Ishikawa (cell line): Measurements from ENCODE around the gene ZNF677.

ENCODE experiments used
- CEBPB ChIP-seq: IDR thresholded peaks from 2 replicates; pipeline ENCODE4 v1.6.1; 2012
- CREB1 ChIP-seq: IDR thresholded peaks from 2 replicates; pipeline ENCODE4 v1.6.1; 2012; ENCODE audit warnings: low read depth
- EGR1 ChIP-seq: IDR thresholded peaks from 2 replicates; pipeline ENCODE4 v1.6.1; 2012
- EP300 ChIP-seq: IDR thresholded peaks from 2 replicates; pipeline ENCODE4 v1.6.1; 2012; ENCODE audit warnings: borderline replicate concordance
- FOXM1 ChIP-seq: IDR thresholded peaks from 2 replicates; pipeline ENCODE4 v1.6.1; 2012; ENCODE audit warnings: low read depth, borderline replicate concordance
- NFIC ChIP-seq: IDR thresholded peaks from 2 replicates; pipeline ENCODE4 v1.6.1; 2012
- RAD21 ChIP-seq: IDR thresholded peaks from 2 replicates; pipeline ENCODE4 v1.6.1; 2012; ENCODE audit warnings: low read depth
- REST ChIP-seq: IDR thresholded peaks from 2 replicates; pipeline ENCODE4 v1.6.1; 2012; ENCODE audit warnings: low read depth, mild to moderate bottlenecking
- TAF1 ChIP-seq: IDR thresholded peaks from 2 replicates; pipeline ENCODE4 v1.6.1; 2012; ENCODE audit warnings: low read depth, mild to moderate bottlenecking
- TCF12 ChIP-seq: IDR thresholded peaks from 2 replicates; pipeline ENCODE4 v1.6.1; 2012; ENCODE audit warnings: low read depth
- TEAD4 ChIP-seq: IDR thresholded peaks from 2 replicates; pipeline ENCODE4 v1.6.1; 2012
- YY1 ChIP-seq: IDR thresholded peaks from 2 replicates; pipeline ENCODE4 v1.6.1; 2012; ENCODE audit warnings: low read depth
- ZBTB7A ChIP-seq: IDR thresholded peaks from 2 replicates; pipeline ENCODE4 v1.6.1; 2012; ENCODE audit warnings: low read depth
- TF ChIP-seq, protein P1 (sequence below): IDR thresholded peaks from 2 replicates; pipeline ENCODE4 v1.6.1; 2012
- TF ChIP-seq, protein P2 (sequence below): IDR thresholded peaks from 2 replicates; pipeline ENCODE4 v1.6.1; 2012

Gene ZNF677

DNA sequence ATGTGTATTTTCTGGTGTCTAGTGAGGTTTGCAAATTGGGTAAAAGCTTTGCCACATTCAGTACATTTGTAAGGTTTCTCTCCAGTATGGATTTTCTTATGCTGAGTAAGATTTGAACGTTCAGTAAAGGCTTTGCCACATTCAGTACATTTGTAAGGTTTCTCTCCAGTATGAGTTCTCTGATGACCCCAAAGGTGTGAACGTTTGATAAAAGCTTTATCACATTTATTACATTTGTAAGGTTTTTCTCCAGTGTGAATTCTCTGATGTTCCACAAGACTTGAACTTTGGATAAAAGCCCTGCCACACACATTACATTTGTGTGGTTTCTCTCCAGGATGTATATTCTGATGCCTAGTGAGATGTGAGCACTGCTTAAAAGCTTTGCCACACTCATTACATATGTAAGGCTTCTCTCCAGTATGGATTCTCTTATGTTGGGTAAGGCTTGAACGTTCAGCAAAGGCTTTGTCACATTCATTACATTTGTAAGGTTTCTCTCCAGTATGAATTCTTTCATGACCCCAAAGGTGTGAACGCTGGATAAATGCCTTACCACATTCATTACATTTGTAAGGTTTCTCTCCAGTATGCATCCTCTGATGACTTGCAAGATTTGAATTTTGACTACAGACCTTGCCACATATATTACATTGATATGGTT, 17.4 kb downstream of the ZNF677 start:
- no peak for TF ChIP-seq TAF1

DNA sequence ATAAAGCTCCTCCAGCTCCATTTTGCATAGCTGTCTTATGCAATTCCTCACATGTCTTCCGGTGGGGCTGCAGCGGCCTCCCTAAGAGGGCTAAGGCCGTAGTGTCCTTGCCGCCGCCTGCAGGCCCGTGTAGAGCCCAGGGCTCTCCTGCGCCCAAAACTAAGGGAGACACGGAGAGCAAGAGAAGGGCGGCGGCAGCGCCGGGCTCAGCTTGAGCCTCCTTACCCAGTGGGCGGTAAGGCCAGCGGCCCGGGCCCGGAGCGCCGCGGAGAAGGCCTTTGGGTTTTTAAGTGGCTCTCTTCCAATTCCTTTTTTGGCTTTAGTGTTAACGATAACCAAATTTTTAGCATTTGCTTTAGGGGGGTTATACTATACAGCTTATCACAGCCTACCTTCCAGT, 30.1 kb downstream of the ZNF677 start:
- no peak for TF ChIP-seq EGR1
- TF ChIP-seq, protein P1, sequence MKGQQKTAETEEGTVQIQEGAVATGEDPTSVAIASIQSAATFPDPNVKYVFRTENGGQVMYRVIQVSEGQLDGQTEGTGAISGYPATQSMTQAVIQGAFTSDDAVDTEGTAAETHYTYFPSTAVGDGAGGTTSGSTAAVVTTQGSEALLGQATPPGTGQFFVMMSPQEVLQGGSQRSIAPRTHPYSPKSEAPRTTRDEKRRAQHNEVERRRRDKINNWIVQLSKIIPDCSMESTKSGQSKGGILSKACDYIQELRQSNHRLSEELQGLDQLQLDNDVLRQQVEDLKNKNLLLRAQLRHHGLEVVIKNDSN, result no peak
- no peak for TF ChIP-seq YY1
- TF ChIP-seq FOXM1, result no peak
- no peak for TF ChIP-seq EP300
- TF ChIP-seq TCF12, result no peak
- TF ChIP-seq ZBTB7A, result no peak

- TF ChIP-seq ZBTB7A (no peak), YY1 (no peak), EP300 (no peak), TCF12 (no peak), TEAD4 (no peak), RAD21 (no peak), CEBPB (no peak), EGR1 (no peak), TAF1 (no peak), FOXM1 (no peak), CREB1 (no peak), NFIC (no peak), REST (no peak)
- TF ChIP-seq, protein P2, sequence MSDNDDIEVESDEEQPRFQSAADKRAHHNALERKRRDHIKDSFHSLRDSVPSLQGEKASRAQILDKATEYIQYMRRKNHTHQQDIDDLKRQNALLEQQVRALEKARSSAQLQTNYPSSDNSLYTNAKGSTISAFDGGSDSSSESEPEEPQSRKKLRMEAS, result no peak
- TF ChIP-seq, protein P1, result no peak
Observed at GRCh38 chr19:53212703-53213320, 41.9 kb downstream of the ZNF677 start.

- TF ChIP-seq RAD21 (no peak), ZBTB7A (no peak), CREB1 (no peak), FOXM1 (no peak), TAF1 (no peak), EGR1 (no peak), TCF12 (no peak), EP300 (no peak), REST (no peak), CEBPB (no peak), NFIC (no peak), YY1 (no peak), TEAD4 (no peak)
- TF ChIP-seq, protein P2, result no peak
- TF ChIP-seq, protein P1, result no peak
Observed at GRCh38 chr19:53196777-53197396, 57.8 kb downstream of the ZNF677 start.

DNA sequence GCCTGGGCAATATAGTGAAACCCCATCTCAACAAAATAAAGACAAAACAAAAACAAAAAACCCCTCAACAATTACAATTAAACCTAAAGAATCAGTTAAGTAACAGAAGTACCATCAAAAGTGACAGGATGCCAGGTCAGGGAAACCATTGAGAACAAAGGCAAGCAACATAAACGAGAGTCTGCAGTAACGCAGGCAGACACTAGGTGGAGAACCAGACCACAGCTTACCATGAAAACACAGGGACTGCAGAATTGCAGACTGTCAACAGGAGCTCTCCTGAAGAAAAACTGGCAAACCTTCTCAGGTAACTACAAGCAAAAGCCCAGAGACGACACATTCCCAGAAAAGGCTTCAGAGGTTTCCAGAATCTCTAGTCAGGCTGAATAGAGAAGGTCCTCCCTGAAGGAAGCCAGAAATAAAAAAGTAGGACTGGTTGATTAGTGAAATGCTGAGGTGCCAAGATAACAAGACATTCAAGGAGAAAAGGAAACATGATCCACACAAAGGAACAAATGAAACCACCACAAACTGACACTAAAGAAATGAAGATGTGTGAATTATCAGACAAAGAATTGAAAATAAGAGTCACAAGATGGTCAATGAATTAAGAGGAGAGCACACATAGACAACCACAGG, 59.3 kb downstream of the ZNF677 start:
- TF ChIP-seq RAD21 (peak; percentile 76), ZBTB7A (no peak), YY1 (no peak), EGR1 (no peak), TEAD4 (no peak)
- TF ChIP-seq, protein P2, result no peak
- TF ChIP-seq, protein P1, result no peak
